Thoracic aorta (tissue), 2 donors: ENCODE data around the gene LYPD6. TPM values are rescaled to one million over a fixed set of nuclear protein-coding genes. Genes with fewer than 3 reads are reported as not detected.

Experiments used
- ATAC-seq: fragments of 150-250 bp; one replicate; pipeline ENCODE4 v1.8.0; 2017; ENCODE audit warnings: low read depth; ENCODE audit not compliant: insufficient number of reproducible peaks, low FRiP score
- DNase-seq: peaks from one replicate; pipeline ENCODE4 v3.0.0-alpha.2; 2020; ENCODE audit warnings: low spot score
- H3K27ac ChIP-seq, 2 donors: fragments of 200-600 bp; sonication (generic); 1 replicate in 1 of 2; 2 replicates in 1 of 2; pipeline ENCODE4 v1.5.1; 2016; ENCODE audit warnings: mild to moderate bottlenecking in 2 of 2, moderate library complexity in 2 of 2
- H3K27me3 ChIP-seq: fragments of 200-600 bp; sonication (generic); replicated peaks from 2 replicates; pipeline ENCODE4 v1.6.0; 2016; ENCODE audit warnings: mild to moderate bottlenecking; ENCODE audit not compliant: insufficient read depth
- H3K36me3 ChIP-seq: fragments of 200-600 bp; sonication (generic); one replicate; pipeline ENCODE4 v1.5.1; 2016
- H3K4me1 ChIP-seq, 2 donors: fragments of 200-600 bp; sonication (generic); 1 replicate in 1 of 2; 2 replicates in 1 of 2; pipeline versions ENCODE4 v1.5.1 to v1.6.0; 2016; ENCODE audit warnings: low read depth in 2 of 2, mild to moderate bottlenecking in 1 of 2; ENCODE audit not compliant: control insufficient read depth in 1 of 2
- H3K4me3 ChIP-seq: fragments of 200-600 bp; sonication (generic); 2 replicates; pipeline ENCODE4 v1.5.1; 2016; ENCODE audit warnings: mild to moderate bottlenecking
- H3K9me3 ChIP-seq: fragments of 200-600 bp; sonication (generic); 2 replicates; pipeline ENCODE4 v1.5.1; 2016
- CTCF ChIP-seq: fragments of 200-600 bp; sonication (generic); IDR thresholded peaks from one replicate; pipeline ENCODE4 v1.5.1; 2019; ENCODE audit warnings: antibody characterized with exemption
- total RNA-seq, 2 donors: library from RNA; depleted of rRNA; stranded (reverse); fragments of >200 nt; gene quantifications; one replicate each; pipeline versions ENCODE4 v1.1.0 to v1.2.3, GENCODE V29; 2016

Gene LYPD6
- total RNA-seq, 2 donors from 2014 or later = 0.27 to 0.28 TPM

- TF ChIP-seq CTCF = no peak
These were observed 83.1 kb downstream of the LYPD6 start for GRCh38 chr2:149413487-149413886.

GRCh38 chr2:149415086-149415485 is 84.7 kb downstream of the LYPD6 start:
- Histone ChIP-seq H3K9me3 (no peaks in the 10 kb centered on the region), H3K27ac (no peak overlapping the region), H3K36me3 (no peaks in the 10 kb centered on the region), H3K27me3 (no peaks in the 10 kb centered on the region), H3K4me3 (no peak overlapping the region), H3K4me1 (no peaks in the 10 kb centered on the region)
- no peak for TF ChIP-seq CTCF
- ATAC-seq = no peak
- DNase-seq = no peak

More at GRCh38 chr2:149413487-149413886, 83.1 kb downstream of the LYPD6 start:
- Histone ChIP-seq H3K4me1 (no peaks in the 10 kb centered on the region), H3K9me3 (no peaks in the 10 kb centered on the region), H3K36me3 (no peaks in the 10 kb centered on the region), H3K27me3 (no peaks in the 10 kb centered on the region), H3K27ac (no peak overlapping the region), H3K4me3 (no peak overlapping the region)
- ATAC-seq (no peak), DNase-seq (no peak)

GRCh38 chr2:149418065-149418464 is 87.7 kb downstream of the LYPD6 start:
- Histone ChIP-seq H3K9me3 (no peaks in the 10 kb centered on the region), H3K36me3 (no peaks in the 10 kb centered on the region), H3K4me3 (no peak overlapping the region), H3K27me3 (no peaks in the 10 kb centered on the region), H3K4me1 (no peaks in the 10 kb centered on the region), H3K27ac (no peak overlapping the region)
- ATAC-seq (no peak), DNase-seq (no peak)
- no peak for TF ChIP-seq CTCF

- Histone ChIP-seq H3K27me3 (no peaks in the 10 kb centered on the region), H3K27ac (no peak overlapping the region), H3K4me3 (no peak overlapping the region), H3K36me3 (no peaks in the 10 kb centered on the region), H3K9me3 (no peaks in the 10 kb centered on the region), H3K4me1 (no peaks in the 10 kb centered on the region)
- ATAC-seq (no peak), DNase-seq (no peak)
- TF ChIP-seq CTCF = no peak
These were observed 89.9 kb downstream of the LYPD6 start for GRCh38 chr2:149420053-149420963.

GRCh38 chr2:149421791-149422190 is 91.4 kb downstream of the LYPD6 start:
- H3K27me3 ChIP-seq = no peaks in the 10 kb centered on the region
- no peak overlapping the region for H3K27ac ChIP-seq
- H3K4me3 ChIP-seq = no peak overlapping the region
- H3K4me1 ChIP-seq = no peaks in the 10 kb centered on the region
- DNase-seq (no peak), ATAC-seq (no peak)
- no peaks in the 10 kb centered on the region for H3K9me3 ChIP-seq
- TF ChIP-seq CTCF = no peak
- H3K36me3 ChIP-seq = no peaks in the 10 kb centered on the region
